B cell (primary cell): ENCODE results near the gene BRAF. TPM values are rescaled to one million over a fixed set of nuclear protein-coding genes. Genes with fewer than 3 reads are reported as not detected.
"Not testable (repeated sequence)": the region's sequence is repeated elsewhere in the genome, so short reads cannot be mapped to it uniquely, and the experiment has no call there.

ENCODE experiments used
- ATAC-seq: fragments of 200-7000 bp; cut with Tn5 transposase; one replicate; pipeline ENCODE4 v1.10.0; 2021; ENCODE audit warnings: low read depth, mild to moderate bottlenecking, moderate number of reproducible peaks, moderate library complexity
- CTCF ChIA-PET: fragments of 350-600 bp; sonication (Branson Sonifier 250); formaldehyde crosslinking; loops from one replicate; lab custom pipeline; 2021; ENCODE audit warnings: antibody characterized with exemption, inconsistent platforms; lab: Charles Lee
- POLR2A ChIA-PET: fragments of 350-600 bp; sonication (Branson Sonifier 250); formaldehyde crosslinking; loops from one replicate; lab custom pipeline; 2021; ENCODE audit warnings: antibody characterized with exemption; lab: Charles Lee
- DNase-seq: peaks from one replicate; pipeline ENCODE4 v3.0.0; 2013
- H2AFZ ChIP-seq: 2 replicates; pipeline ENCODE4 v1.6.1; 2012; ENCODE audit warnings: mild to moderate bottlenecking, low read depth, low read length; ENCODE audit not compliant: insufficient read depth, poor library complexity, severe bottlenecking
- H3K27ac ChIP-seq, 2 donors: 1 replicate in 1 of 2; 2 replicates in 1 of 2; pipeline ENCODE4 v1.5.1; 2012 to 2013; ENCODE audit warnings: low read length in 2 of 2, mild to moderate bottlenecking in 2 of 2, moderate library complexity in 1 of 2
- H3K27me3 ChIP-seq, 4 experiments: fragments of 200-600 bp in 1 of 4; sonication (generic) in 1 of 4; replicated peaks in 1 of 4; 1 replicate in 2 of 4; 2 replicates in 2 of 4; pipeline versions ENCODE4 v1.6.1 to v1.7.0; 2013 to 2016; ENCODE audit warnings: low read length in 3 of 4, mild to moderate bottlenecking in 2 of 4, mixed read lengths in 1 of 4, moderate library complexity in 1 of 4; ENCODE audit not compliant: insufficient read depth in 4 of 4, control insufficient read depth in 3 of 4; ENCODE audit errors: control extremely low read depth in 1 of 4
- H3K36me3 ChIP-seq, 2 experiments: replicated peaks in 1 of 2; 1 replicate in 1 of 2; 2 replicates in 1 of 2; pipeline versions ENCODE4 v1.6.1 to v1.7.1; 2013; ENCODE audit warnings: low read length in 1 of 2; ENCODE audit not compliant: insufficient read depth in 2 of 2, control insufficient read depth in 1 of 2; ENCODE audit errors: control extremely low read depth in 1 of 2, extremely low read depth in 1 of 2
- H3K4me1 ChIP-seq, 2 donors: fragments of 200-600 bp in 1 of 2; sonication (generic) in 1 of 2; 1 replicate in 1 of 2; 2 replicates in 1 of 2; pipeline versions ENCODE4 v1.5.1 to v1.6.1; 2013 to 2017; ENCODE audit warnings: low read length in 2 of 2; ENCODE audit not compliant: control insufficient read depth in 2 of 2, insufficient read depth in 2 of 2
- H3K4me2 ChIP-seq: replicated peaks from 2 replicates; pipeline ENCODE3; 2012; ENCODE audit warnings: mild to moderate bottlenecking, low read depth, low read length; ENCODE audit not compliant: poor library complexity, severe bottlenecking
- H3K4me3 ChIP-seq, 5 experiments: fragments of 200-600 bp in 1 of 5; sonication (generic) in 1 of 5; 1 replicate in 3 of 5; 2 replicates in 2 of 5; pipeline versions ENCODE4 v1.5.1 to v1.7.0; 2011 to 2016; ENCODE audit warnings: low read length in 4 of 5, mild to moderate bottlenecking in 4 of 5, low read depth in 2 of 5, control low read depth in 1 of 5, moderate library complexity in 1 of 5; ENCODE audit not compliant: insufficient read depth in 1 of 5; ENCODE audit errors: control extremely low read depth in 1 of 5, extremely low read depth in 1 of 5
- H3K79me2 ChIP-seq: fragments of 200-600 bp; sonication (generic); one replicate; pipeline ENCODE4 v1.6.0; 2016; ENCODE audit warnings: low read length; ENCODE audit not compliant: control insufficient read depth, insufficient read depth
- H3K9ac ChIP-seq: fragments of 200-600 bp; sonication (generic); 2 replicates; pipeline ENCODE4 v1.6.1; 2017; ENCODE audit warnings: mild to moderate bottlenecking, low read length, moderate library complexity
- H3K9me3 ChIP-seq, 3 donors: one replicate each; pipeline versions ENCODE4 v1.6.1 to v1.7.1; 2013; ENCODE audit warnings: low read length in 2 of 3; ENCODE audit not compliant: control insufficient read depth in 2 of 3, insufficient read depth in 1 of 3; ENCODE audit errors: control extremely low read depth in 1 of 3
- H4K20me1 ChIP-seq: 2 replicates; pipeline ENCODE4 v1.6.0; 2012; ENCODE audit warnings: mild to moderate bottlenecking, low read length; ENCODE audit not compliant: insufficient read depth, control insufficient read depth, poor library complexity, severe bottlenecking
- H3K27ac Mint-ChIP-seq: one replicate; pipeline ENCODE4 v1.8.0; 2021; ENCODE audit warnings: mixed read lengths
- H3K27me3 Mint-ChIP-seq: one replicate; pipeline ENCODE4 v1.8.0; 2021; ENCODE audit warnings: mixed read lengths
- H3K4me1 Mint-ChIP-seq: one replicate; pipeline ENCODE4 v1.8.0; 2021; ENCODE audit warnings: mixed read lengths
- H3K4me3 Mint-ChIP-seq: one replicate; pipeline ENCODE4 v1.8.0; 2021; ENCODE audit warnings: mixed read lengths
- H3K9me3 Mint-ChIP-seq: one replicate; pipeline ENCODE4 v1.8.0; 2022; ENCODE audit warnings: mixed read lengths; ENCODE audit not compliant: insufficient read depth
- CTCF ChIP-seq: fragments of 200-600 bp; IDR thresholded peaks from one replicate; pipeline ENCODE4 v1.8.0; 2022; ENCODE audit warnings: antibody characterized with exemption, mild to moderate bottlenecking
- EZH2 ChIP-seq: IDR thresholded peaks from 2 replicates; pipeline ENCODE4 v1.6.1; 2012; ENCODE audit warnings: borderline replicate concordance, low read depth, mild to moderate bottlenecking, moderate library complexity, low read length; ENCODE audit not compliant: insufficient read depth, poor library complexity, severe bottlenecking
- WGBS: methylation state at CpG from one replicate; pipeline ENCODE4 v1.1.5; 2013; ENCODE audit warnings: missing lambda C conversion rate; ENCODE audit not compliant: insufficient coverage; 5-methylcytosine and 5-hydroxymethylcytosine counted together
- intact Hi-C: fragments of 100-400 bp; cut with micrococcal nuclease; formaldehyde crosslinking; loops from one replicate; pipeline ENCODE4 v1.10.0; 2022
- polyA plus RNA-seq: library from polyadenylated mRNA; depleted of rRNA; stranded (reverse); fragments of >200 nt; gene quantifications from 2 replicates; pipeline ENCODE4 v1.2.3, GENCODE V29; 2012
- total RNA-seq, 2 donors: library from RNA; stranded (reverse); fragments of 120-200 nt in 1 of 2; gene quantifications; 1 replicate in 1 of 2; 2 replicates in 1 of 2; pipeline versions ENCODE4 v1.2.3 to v1.2.4, GENCODE V29; 2013 to 2022

BRAF gene
- total and polyA plus RNA-seq, 2 donors (not counting 1 experiment from before 2014, with no cell fraction given), result 13.5 to 90.9 TPM

GRCh38 chr7:140714331-140715040, 210.2 kb downstream of the BRAF start:
- Histone ChIP-seq H3K79me2 (no peaks in the 10 kb centered on the region), H3K27ac (no peak overlapping the region), H3K4me2 (no peak overlapping the region), H3K27me3 (no peaks in the 10 kb centered on the region), H2AFZ (no peak overlapping the region), H4K20me1 (no peaks in the 10 kb centered on the region), H3K4me3 (no peak overlapping the region), H3K9me3 (no peaks in the 10 kb centered on the region), H3K9ac (no peak overlapping the region), H3K36me3 (peaks cover 2 to 5% of the 10 kb centered on the region in 2 experiments), H3K4me1 (no peaks in the 10 kb centered on the region)
- Mint-ChIP-seq H3K27me3 (no peaks in the 10 kb centered on the region), H3K27ac (no peak overlapping the region), H3K4me3 (no peak overlapping the region), H3K4me1 (peaks cover 3% of the 10 kb centered on the region), H3K9me3 (no peaks in the 10 kb centered on the region)
- POLR2A ChIA-PET, result no interaction called here
- ATAC-seq (no peak), DNase-seq (no peak)
- TF ChIP-seq EZH2 (no peak), CTCF (no peak)
- CTCF ChIA-PET, result interaction anchor here (0.7 kb wide), 1 partner anchor 96 kb away, joined by 3 read pairs; no protein-coding TSS in a partner anchor
- 93% methylated on average over 9 of the region's 10 CpGs for WGBS
- intact Hi-C loops, result no loop called here

GRCh38 chr7:140712392-140712791, 212.3 kb downstream of the BRAF start:
- H3K27ac Mint-ChIP-seq, intact Hi-C loops, CTCF ChIA-PET, H3K36me3 ChIP-seq, DNase-seq, H3K9me3 Mint-ChIP-seq, H3K9me3 ChIP-seq, H3K4me2 ChIP-seq, H3K4me1 ChIP-seq, H3K79me2 ChIP-seq, H3K9ac ChIP-seq, ATAC-seq, H3K27me3 Mint-ChIP-seq, H2AFZ ChIP-seq, H3K4me3 Mint-ChIP-seq, H3K4me1 Mint-ChIP-seq, H3K27me3 ChIP-seq, POLR2A ChIA-PET, H3K4me3 ChIP-seq, H4K20me1 ChIP-seq, H3K27ac ChIP-seq: not testable (repeated sequence)

DNA sequence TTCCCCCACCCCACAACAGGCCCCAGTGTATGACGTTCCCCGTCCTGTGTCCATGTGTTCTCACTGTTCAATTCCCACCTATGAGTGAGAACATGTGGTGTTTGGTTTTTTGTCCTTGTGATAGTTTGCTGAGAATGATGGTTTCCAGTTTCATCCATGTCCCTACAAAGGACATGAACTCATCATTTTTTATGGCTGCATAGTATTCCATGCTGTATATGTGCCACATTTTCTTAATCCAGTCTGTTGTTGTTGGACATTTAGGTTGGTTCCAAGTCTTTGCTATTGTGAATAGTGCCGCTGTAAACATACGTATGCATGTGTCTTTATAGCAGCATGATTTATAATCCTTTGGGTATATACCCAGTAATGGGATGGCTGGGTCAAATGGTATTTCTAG, 216.0 kb downstream of the BRAF start:
- H3K9me3 Mint-ChIP-seq, ATAC-seq, H3K27me3 ChIP-seq, H3K4me3 ChIP-seq, H3K9ac ChIP-seq, POLR2A ChIA-PET, H3K79me2 ChIP-seq, H3K27ac Mint-ChIP-seq, H3K4me1 ChIP-seq, H2AFZ ChIP-seq, H3K27me3 Mint-ChIP-seq, H3K9me3 ChIP-seq, H3K4me1 Mint-ChIP-seq, H3K4me2 ChIP-seq, H4K20me1 ChIP-seq, H3K27ac ChIP-seq, H3K4me3 Mint-ChIP-seq, DNase-seq, CTCF ChIA-PET: not testable (repeated sequence)
- intact Hi-C loops, result loop anchor here (5.0 kb wide), 1 partner anchor 36 kb away; the partner anchor contains the start of gene ADCK2
- peaks cover 1 to 22% of the 10 kb centered on the region in 2 experiments for H3K36me3 ChIP-seq
- WGBS, result no CpG with 5 or more reads among the region's 4 CpGs
